ENCODE results near the gene ADAM8.

ADAM8 gene

DNA sequence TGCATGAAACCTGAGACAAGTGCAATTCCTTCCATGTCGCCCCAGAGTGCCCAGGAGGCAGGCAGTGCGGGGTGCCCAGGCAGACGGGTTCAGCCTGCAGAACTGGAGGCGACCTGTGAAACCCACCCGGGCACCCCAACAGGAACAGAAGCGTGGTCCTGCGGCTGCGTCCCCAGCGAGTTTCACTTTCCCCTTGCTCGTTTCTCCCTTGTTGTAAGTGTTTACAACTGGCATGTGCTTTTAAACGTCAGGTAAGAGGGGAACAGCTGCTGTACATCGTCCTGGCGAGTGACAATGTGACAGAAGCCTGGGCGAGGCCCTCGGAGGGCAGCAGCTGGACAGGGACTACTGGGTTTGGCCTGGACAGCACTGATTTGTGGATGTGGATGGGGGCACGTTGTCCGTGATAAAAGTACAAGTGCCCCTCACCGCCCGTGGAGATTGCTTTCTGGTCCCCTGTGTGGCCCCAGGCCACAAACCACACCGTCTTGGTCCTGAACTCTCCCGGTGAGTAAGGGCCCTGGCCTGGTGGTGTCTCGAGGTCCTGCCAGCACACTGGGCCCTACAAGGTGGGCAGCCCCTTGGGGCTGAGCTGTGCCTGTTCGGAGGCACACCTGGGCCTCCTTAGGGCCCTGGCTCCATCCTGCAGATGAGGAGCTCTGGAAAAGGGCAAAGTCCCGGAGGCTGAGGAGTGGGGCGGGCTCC is 35.0 kb downstream of the ADAM8 start:
- Histone ChIP-seq H3K4me3 (replicated peaks; ENCODE audit: insufficient read depth, low read length) (no peak overlapping the region; the same call in 1 of the 2 replicates), H3K27me3 (ENCODE audit: insufficient read depth, poor library complexity, severe bottlenecking) (peaks cover 42% of the 10 kb centered on the region)

DNA sequence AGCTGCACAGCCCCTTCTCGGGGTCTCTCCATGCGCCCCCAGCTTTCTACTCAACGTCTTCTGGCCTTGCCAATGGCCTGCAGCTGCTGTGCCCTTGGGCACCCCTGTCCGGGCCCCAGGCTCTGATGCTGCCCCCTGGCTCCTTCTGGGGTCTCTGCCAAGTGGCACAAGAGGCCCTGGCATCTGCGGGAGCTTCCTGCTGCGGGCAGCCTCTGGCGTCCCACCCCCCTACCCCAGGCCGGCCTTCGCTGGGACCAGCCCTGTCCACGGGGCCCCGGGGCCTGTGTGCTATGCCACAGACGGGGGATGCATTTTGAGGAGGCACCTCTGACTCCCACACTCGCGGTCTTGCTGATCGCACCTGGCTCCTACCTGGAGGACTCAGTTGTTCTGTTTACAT is 36.7 kb downstream of the ADAM8 start:
- Histone ChIP-seq H3K27ac (replicated peaks) (no peak overlapping the region), H3K27me3 (ENCODE audit: insufficient read depth, poor library complexity, severe bottlenecking) (peaks cover 45% of the 10 kb centered on the region), H3K4me3 (replicated peaks; ENCODE audit: insufficient read depth, low read length) (no peak overlapping the region)
- DNase-seq (ENCODE audit: low read depth in 1 of 2, low spot score in 1 of 2) = no peak
- TF ChIP-seq, protein P1, sequence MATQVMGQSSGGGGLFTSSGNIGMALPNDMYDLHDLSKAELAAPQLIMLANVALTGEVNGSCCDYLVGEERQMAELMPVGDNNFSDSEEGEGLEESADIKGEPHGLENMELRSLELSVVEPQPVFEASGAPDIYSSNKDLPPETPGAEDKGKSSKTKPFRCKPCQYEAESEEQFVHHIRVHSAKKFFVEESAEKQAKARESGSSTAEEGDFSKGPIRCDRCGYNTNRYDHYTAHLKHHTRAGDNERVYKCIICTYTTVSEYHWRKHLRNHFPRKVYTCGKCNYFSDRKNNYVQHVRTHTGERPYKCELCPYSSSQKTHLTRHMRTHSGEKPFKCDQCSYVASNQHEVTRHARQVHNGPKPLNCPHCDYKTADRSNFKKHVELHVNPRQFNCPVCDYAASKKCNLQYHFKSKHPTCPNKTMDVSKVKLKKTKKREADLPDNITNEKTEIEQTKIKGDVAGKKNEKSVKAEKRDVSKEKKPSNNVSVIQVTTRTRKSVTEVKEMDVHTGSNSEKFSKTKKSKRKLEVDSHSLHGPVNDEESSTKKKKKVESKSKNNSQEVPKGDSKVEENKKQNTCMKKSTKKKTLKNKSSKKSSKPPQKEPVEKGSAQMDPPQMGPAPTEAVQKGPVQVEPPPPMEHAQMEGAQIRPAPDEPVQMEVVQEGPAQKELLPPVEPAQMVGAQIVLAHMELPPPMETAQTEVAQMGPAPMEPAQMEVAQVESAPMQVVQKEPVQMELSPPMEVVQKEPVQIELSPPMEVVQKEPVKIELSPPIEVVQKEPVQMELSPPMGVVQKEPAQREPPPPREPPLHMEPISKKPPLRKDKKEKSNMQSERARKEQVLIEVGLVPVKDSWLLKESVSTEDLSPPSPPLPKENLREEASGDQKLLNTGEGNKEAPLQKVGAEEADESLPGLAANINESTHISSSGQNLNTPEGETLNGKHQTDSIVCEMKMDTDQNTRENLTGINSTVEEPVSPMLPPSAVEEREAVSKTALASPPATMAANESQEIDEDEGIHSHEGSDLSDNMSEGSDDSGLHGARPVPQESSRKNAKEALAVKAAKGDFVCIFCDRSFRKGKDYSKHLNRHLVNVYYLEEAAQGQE (IDR thresholded peaks at IDR 0.05; ENCODE audit: insufficient replicate concordance, low read depth) = no peak
- TF ChIP-seq POLR2AphosphoS5 (IDR thresholded peaks at IDR 0.05; ENCODE audit: low read depth) (no peak), GABPA (IDR thresholded peaks at IDR 0.05; ENCODE audit: low read depth) (no peak), SPI1 (IDR thresholded peaks at IDR 0.05; ENCODE audit: borderline replicate concordance, low read depth) (no peak)
- TF ChIP-seq, protein P2, sequence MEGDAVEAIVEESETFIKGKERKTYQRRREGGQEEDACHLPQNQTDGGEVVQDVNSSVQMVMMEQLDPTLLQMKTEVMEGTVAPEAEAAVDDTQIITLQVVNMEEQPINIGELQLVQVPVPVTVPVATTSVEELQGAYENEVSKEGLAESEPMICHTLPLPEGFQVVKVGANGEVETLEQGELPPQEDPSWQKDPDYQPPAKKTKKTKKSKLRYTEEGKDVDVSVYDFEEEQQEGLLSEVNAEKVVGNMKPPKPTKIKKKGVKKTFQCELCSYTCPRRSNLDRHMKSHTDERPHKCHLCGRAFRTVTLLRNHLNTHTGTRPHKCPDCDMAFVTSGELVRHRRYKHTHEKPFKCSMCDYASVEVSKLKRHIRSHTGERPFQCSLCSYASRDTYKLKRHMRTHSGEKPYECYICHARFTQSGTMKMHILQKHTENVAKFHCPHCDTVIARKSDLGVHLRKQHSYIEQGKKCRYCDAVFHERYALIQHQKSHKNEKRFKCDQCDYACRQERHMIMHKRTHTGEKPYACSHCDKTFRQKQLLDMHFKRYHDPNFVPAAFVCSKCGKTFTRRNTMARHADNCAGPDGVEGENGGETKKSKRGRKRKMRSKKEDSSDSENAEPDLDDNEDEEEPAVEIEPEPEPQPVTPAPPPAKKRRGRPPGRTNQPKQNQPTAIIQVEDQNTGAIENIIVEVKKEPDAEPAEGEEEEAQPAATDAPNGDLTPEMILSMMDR (IDR thresholded peaks at IDR 0.05; ENCODE audit: insufficient read depth, low read length) = no peak

More for the DNA sequence above, 35.0 kb downstream of the ADAM8 start:
- TF ChIP-seq, protein P1 (IDR thresholded peaks at IDR 0.05; ENCODE audit: insufficient replicate concordance, low read depth) = no peak
- TF ChIP-seq, protein P2 (IDR thresholded peaks at IDR 0.05; ENCODE audit: insufficient read depth, low read length) = no peak
- TF ChIP-seq GABPA (IDR thresholded peaks at IDR 0.05; ENCODE audit: low read depth) = no peak
- no peak for TF ChIP-seq POLR2AphosphoS5 (IDR thresholded peaks at IDR 0.05; ENCODE audit: low read depth)
- TF ChIP-seq SPI1 (IDR thresholded peaks at IDR 0.05; ENCODE audit: borderline replicate concordance, low read depth) = no peak
- H3K27ac ChIP-seq (replicated peaks) = no peak overlapping the region
- DNase-seq (ENCODE audit: low read depth in 1 of 2, low spot score in 1 of 2) = no peak

DNA sequence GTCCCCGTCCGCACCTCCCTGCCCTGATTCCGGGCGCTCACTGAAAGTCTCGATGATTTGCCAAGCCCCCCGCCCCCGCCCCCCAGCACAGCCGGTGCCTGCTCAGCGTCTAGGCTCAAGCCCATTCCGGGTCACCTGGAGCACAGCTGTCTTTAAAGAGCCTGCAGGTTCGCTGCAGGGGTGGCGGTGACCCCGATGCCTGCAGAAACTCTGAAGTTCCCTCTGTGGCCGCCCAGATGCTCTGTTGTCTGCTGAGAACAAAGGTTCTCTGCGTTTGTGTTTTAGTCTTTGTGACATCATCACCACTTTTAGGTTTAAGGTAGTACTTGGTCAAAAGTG is 38.2 kb downstream of the ADAM8 start:
- DNase-seq (ENCODE audit: low read depth in 1 of 2, low spot score in 1 of 2) = no peak
- H3K27ac ChIP-seq (replicated peaks) = no peak overlapping the region
- TF ChIP-seq POLR2AphosphoS5 (IDR thresholded peaks at IDR 0.05; ENCODE audit: low read depth) = no peak
- TF ChIP-seq, protein P1 (IDR thresholded peaks at IDR 0.05; ENCODE audit: insufficient replicate concordance, low read depth) = no peak
- no peak for TF ChIP-seq SPI1 (IDR thresholded peaks at IDR 0.05; ENCODE audit: borderline replicate concordance, low read depth)
- TF ChIP-seq, protein P2 (IDR thresholded peaks at IDR 0.05; ENCODE audit: insufficient read depth, low read length) = no peak
- no peak for TF ChIP-seq GABPA (IDR thresholded peaks at IDR 0.05; ENCODE audit: low read depth)
- peaks cover 45% of the 10 kb centered on the region for H3K27me3 ChIP-seq (ENCODE audit: insufficient read depth, poor library complexity, severe bottlenecking)
- H3K4me3 ChIP-seq (replicated peaks; ENCODE audit: insufficient read depth, low read length) = no peak overlapping the region

All from HL-60 (cell line).